GM12878 (cell line): ENCODE data around the gene HMGCR. TPM values are rescaled to one million over a fixed set of nuclear protein-coding genes. Genes with fewer than 3 reads are reported as not detected.

Source experiments
- CBX3 ChIP-seq: fragments of 200-600 bp; sonication (generic); IDR thresholded peaks from 2 replicates; pipeline ENCODE4 v1.6.1; 2016; ENCODE audit warnings: low read depth, borderline replicate concordance
- CUX1 ChIP-seq: IDR thresholded peaks from 2 replicates; pipeline ENCODE4 v1.6.1; 2012; ENCODE audit warnings: improper control_type of control experiment, low read depth, low read length; ENCODE audit not compliant: insufficient replicate concordance
- IRF4 ChIP-seq: IDR thresholded peaks from 2 replicates; pipeline ENCODE4 v1.6.1; 2011; ENCODE audit warnings: low read depth, low read length
- PRDM15 ChIP-seq: fragments of 450-650 bp; formaldehyde crosslinking; IDR thresholded peaks from 2 replicates; pipeline ENCODE4 v1.4.0; 2020; ENCODE audit warnings: mild to moderate bottlenecking, moderate library complexity
- polyA plus RNA-seq, 11 experiments: library from polyadenylated mRNA; depleted of rRNA in 4 of 11; unstranded in 6 of 11; stranded (reverse) in 5 of 11; fragments of >200 nt; fragmentation: Nextera tagmentation in 4 of 11; fragmentation: Illumina TruSeq in 1 of 11; extraction: Ambion mirVana in 4 of 11; extraction: Trizol in 1 of 11; gene quantifications; 1 replicate in 1 of 11; 2 replicates in 10 of 11; pipeline versions ENCODE4 v1.2.1 to v1.2.3, GENCODE V29; 2011 to 2016; ENCODE audit warnings: inconsistent platforms in 2 of 11, missing spikeins in 2 of 11, low read depth in 1 of 11
- total RNA-seq, 4 experiments: library from RNA; depleted of rRNA in 3 of 4; stranded (reverse); fragments of >200 nt in 3 of 4; fragmentation: Illumina TruSeq in 1 of 4; extraction: Trizol in 1 of 4; gene quantifications; 2 replicates each; pipeline versions ENCODE4 v1.2.1 to v1.2.3, GENCODE V29; 2013 to 2021

Gene HMGCR
- total and polyA plus RNA-seq, 10 of the 15 experiments (the other 5 are each of a cell fraction or from before 2014, with no cell fraction given), result 30.8 to 119 (median 73.9) TPM

- TF ChIP-seq CUX1 (no peak), IRF4 (no peak), PRDM15 (CRISPR knock-in tag) (no peak), CBX3 (no peak)
Measured at GRCh38 chr5:75373862-75374261, 36.8 kb downstream of the HMGCR start (continued).
